Ureter (tissue), 1 donor: Measurements from ENCODE around the gene PRDM10. TPM values are rescaled to one million over a fixed set of nuclear protein-coding genes. Genes with fewer than 3 reads are reported as not detected.
"Not testable (repeated sequence)": the region's sequence is repeated elsewhere in the genome, so short reads cannot be mapped to it uniquely, and the experiment has no call there.

Experiments used
- DNase-seq: peaks from one replicate; pipeline ENCODE4 v3.0.0-alpha.2; 2020; ENCODE audit warnings: low spot score
- total RNA-seq: library from RNA; stranded (reverse); gene quantifications from one replicate; pipeline ENCODE4 v1.2.4, GENCODE V29; 2023
- donor health status: DM: yes; HTN: yes; CAD: no.

The PRDM10 gene
- total RNA-seq, 1 donor from 2014 or later: 10.3 TPM

GRCh38 chr11:129976328-129976727, 26.3 kb downstream of the PRDM10 start:
- DNase-seq: no peak

- no peak for DNase-seq
Measured at GRCh38 chr11:129975543-129975942, 27.1 kb downstream of the PRDM10 start.

DNA sequence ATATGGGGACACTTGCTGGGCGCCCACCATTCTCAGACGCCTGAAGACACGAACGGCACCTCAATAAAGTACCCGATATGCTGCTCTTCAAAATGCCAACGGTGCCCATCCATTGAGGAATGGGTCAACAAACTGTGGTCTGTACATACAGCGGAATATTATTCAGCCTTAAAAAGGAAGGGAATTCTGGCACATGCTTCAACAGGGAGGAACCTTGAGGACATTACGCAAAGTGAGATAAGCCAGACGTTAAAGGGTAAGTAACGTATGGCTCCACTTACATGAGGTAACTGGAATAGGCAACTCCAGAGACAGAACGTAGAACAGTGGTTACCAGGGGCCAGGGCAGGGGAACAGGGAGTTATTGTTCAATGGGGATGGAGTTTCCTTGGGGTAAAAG, 28.0 kb downstream of the PRDM10 start:
- DNase-seq: no peak

GRCh38 chr11:129974237-129974636, 28.4 kb downstream of the PRDM10 start:
- DNase-seq: no peak

GRCh38 chr11:129973809-129974208, 28.8 kb downstream of the PRDM10 start:
- no peak for DNase-seq

- DNase-seq: no peak
Measured at GRCh38 chr11:129973068-129973467, 29.6 kb downstream of the PRDM10 start.

GRCh38 chr11:129972611-129973010, 30.0 kb downstream of the PRDM10 start:
- DNase-seq: no peak

GRCh38 chr11:129971856-129972255, 30.8 kb downstream of the PRDM10 start:
- DNase-seq: not testable (repeated sequence)

- no peak for DNase-seq
Measured at GRCh38 chr11:129969920-129970319, 32.7 kb downstream of the PRDM10 start.

DNA sequence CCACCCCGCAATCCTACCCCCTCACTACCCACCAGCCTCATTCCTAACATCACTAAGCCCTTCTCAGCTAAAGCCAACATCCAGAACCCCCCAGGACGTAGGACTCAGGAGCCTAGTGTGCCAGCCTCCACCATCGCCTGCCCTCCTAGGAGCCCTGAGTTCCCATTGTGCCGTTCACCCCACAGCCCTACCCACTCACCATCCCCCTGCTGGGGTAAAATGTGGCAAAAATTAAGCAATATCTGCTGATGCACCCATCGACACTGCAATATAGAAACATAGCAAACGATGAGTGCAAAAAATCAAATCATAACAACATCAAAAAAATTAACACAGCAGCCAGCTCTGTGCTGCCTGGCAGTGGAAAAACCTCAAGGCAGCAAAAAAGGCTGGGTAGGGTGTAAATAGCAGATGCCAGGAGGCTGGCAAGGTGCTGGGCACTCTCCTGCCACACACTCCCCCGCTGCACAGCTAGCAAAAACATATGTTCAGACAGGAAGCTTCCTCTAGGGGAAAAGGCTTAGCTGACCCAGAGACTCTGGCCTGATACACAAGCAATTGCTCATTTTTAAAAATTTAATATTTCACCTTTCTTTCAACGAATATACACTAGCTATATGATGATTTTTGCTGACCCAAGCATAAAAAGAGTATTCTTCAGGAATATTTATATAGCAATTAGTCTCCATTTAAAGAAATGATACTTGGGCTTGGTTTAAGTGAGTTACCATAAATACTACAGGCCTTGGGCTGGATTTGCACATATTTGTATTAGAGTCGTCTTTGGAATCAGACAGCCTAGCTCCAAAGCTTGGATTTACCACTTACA, 33.8 kb downstream of the PRDM10 start:
- DNase-seq: no peak

DNA sequence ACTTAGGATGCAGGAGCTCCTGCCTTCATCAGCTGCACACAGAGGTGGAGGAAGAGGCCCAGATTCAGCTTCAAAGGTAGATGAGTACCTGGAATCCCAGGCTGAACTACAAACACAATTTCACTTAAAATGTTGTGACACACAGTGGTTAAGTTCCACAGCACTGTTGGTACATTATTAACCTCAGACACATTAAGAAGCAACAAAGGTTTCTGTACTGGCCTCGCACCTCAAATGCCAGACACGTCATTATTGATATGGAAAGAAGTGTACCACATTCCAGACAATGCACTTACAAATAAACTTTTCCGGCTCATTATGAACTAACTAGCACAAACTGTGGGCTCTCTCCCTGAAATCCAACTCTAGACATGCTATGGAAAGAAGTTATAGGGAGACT, 34.6 kb downstream of the PRDM10 start:
- DNase-seq: no peak

- no peak for DNase-seq
Measured at GRCh38 chr11:129965248-129965647, 37.4 kb downstream of the PRDM10 start.

DNA sequence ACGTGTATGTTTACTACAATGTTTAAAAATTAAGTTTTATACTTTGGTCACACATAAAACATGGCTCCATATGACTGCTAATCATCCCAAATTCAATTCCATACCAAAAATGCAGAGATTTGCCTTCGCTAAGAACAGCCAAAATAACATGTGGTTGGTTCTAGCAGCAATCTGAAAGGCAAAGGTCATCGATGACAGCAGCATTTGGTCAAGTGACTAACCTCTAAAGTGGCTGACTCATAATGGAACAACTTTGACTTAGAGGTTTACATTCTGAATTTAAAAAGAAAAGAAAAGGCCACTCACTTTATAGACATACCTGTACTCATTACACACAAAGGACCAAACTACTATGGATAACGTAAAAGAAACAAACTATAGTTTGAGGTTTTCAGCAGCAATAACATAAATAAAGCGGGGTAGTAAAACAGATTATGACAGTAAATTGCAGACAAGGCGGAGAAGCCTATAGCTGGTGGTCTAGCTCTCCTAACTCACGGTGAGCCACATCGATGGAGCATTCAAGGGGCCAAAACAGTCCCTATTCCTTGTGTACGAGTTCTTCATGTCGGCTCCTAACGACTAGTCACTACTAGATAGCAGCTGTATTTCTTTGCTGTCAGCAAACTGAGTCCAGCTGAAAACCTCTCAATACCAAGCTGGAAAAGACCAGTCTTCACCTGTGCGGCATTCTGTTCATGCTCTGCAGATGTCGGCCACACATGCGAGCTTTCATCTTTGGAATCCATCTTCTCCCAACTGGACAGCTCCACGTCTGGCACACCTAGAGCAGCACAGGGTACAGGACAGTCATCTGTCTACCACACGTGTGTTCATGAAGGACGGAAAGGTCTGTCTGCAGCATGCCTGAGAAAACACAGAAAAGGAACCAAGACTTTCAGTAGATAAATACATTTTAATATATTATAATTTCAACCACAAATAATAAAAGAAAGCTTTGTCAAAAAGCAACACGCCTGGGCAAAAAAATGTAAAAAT, 42.1 kb downstream of the PRDM10 start:
- DNase-seq: no peak

DNA sequence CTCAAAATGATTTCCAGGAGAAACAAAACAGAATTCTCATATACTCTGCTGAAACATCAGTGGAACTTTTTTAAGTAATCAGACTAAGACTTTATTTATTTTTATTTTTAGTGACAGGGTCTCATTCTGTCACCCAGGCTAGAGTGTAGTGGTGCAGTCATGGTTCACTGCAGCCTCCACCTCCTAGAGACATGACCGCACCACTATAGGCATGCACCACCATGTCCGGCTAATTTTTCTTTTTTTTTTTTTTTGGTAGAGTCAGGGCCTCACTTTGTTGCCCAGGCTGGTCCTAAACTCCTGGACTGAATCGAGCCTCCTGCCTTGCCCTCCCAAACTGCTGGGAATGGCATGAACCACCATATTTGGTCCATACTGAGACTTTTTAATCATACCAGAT, 42.9 kb downstream of the PRDM10 start:
- no peak for DNase-seq

DNA sequence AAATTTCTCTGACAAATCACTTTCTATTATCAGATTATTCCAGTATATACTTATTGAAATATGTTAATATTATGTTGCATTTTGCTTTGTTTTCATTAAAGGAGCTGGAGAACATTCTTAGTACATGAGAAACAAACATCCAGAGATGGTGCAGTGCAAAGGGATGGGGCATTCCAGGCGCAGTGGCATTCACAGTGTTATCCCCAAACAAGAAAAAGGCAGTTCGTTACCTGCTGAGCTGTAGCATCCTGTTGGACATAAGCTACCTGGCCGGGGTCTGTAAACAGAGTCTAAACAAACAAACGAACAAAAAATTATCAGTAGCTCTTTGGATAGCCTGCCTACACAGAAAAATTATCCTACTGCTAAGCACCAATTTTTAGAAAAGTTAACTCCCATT, 47.4 kb downstream of the PRDM10 start:
- DNase-seq: no peak

GRCh38 chr11:129954703-129955102, 47.9 kb downstream of the PRDM10 start:
- DNase-seq: not testable (repeated sequence)

DNA sequence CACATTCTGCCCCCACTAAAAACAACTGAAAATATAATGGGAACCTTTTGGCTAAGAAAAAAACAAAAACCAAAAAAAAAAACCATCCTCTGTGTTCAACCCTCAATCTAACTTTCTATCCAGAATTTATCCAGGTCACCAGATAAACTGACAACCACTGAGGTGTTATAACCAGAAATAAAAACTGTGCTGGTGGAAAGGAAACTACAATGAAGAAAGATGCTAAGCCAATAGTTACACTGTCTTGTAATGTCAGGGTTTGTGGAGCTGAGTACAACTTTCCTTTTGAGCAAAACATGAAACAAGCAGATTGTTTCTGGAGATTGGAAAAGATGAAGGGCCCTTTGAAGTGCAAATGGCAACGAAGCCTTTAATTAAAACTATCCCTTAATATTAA, 50.8 kb downstream of the PRDM10 start:
- DNase-seq: no peak

- DNase-seq: no peak
Measured at GRCh38 chr11:129951201-129951865, 51.3 kb downstream of the PRDM10 start.

DNA sequence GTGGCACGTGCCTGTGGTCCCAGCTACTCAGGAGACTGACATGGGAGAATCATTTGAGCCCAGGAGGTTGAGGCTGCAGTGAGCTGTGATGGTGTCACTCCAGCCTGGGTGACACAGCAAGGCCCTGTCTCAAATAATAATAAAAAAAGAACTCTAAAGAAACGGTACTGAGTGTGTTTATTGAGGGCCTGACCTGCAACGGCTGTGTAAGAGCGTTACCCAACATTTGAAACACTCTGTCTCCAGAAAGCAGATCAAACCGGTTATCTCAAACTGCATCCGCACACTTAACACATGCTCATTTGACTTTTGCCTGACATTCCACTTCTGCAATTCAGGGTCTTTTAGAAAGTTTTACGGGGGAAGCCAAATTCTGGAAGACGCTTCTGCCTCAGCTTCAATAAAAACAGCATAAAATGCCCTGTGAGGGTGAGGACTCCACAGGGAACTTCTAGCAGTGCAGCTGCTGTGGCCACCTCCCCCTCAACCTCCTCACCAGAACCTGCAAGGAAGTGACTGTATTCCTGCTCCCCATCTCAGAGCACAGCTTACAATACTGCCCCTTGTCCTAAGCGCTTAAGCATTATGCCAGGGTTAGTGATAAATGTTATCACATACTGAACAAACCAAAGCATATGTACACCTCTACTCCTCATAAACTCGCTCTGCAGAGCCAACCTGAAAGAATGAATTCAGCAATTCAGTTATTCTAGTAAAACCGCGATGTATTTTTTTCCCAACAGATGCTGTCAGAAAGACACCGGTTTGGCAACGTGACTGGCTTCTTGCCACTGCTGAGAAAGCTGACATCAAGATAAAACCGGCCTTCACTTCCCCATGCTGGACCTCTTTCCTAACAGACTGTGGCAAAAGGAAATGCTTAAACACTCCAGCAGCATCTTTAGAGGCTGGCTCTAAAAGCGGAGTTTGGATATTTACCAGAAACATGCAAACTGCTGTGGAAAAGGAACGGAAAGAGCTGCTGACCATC, 52.2 kb downstream of the PRDM10 start:
- peak; percentile 74 for DNase-seq

- no peak for DNase-seq
Measured at GRCh38 chr11:129948926-129949466, 53.6 kb downstream of the PRDM10 start.

- no peak for DNase-seq
Measured at GRCh38 chr11:129947474-129947873, 55.2 kb downstream of the PRDM10 start.
